ENCODE results near the gene PHF13.

Gene PHF13

DNA sequence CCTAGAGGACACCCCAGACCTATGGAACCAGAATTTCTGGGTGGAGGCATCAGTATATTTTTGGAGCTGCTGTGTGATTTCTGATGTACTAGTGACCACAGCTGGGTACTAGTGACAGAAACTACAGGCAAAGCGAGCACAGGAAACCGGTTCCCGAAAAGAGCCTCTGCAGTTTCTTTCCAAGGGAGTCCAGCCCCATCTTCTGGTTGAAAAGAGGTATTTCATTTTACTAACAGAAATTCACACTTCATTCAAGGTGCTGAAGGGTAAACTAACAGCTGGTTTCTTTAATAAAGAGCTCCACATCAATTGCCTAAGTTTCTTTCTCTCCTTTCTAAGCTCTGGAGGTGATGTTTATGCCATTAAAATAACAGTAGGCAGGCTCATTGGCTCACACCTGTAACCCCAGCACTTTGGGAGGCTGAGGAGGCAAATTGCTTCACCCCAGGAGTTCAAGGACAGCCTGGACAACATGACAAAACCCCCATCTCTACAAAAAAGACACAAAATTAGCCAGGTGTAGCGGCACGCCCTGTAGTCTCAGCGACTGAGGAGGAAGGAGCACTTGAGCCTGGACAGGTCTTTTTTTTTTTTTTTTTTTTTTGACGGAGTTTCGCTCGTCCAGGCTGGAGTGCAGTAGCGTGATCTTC lies 33.1 kb downstream of the PHF13 start:
- DNase-seq (ENCODE audit: low spot score): peak; percentile 71
- in situ Hi-C loops (cut with MboI; ENCODE audit: low sequenced_read_pairs, unreplicated experiment): no loop called here
- TF ChIP-seq, protein P1, sequence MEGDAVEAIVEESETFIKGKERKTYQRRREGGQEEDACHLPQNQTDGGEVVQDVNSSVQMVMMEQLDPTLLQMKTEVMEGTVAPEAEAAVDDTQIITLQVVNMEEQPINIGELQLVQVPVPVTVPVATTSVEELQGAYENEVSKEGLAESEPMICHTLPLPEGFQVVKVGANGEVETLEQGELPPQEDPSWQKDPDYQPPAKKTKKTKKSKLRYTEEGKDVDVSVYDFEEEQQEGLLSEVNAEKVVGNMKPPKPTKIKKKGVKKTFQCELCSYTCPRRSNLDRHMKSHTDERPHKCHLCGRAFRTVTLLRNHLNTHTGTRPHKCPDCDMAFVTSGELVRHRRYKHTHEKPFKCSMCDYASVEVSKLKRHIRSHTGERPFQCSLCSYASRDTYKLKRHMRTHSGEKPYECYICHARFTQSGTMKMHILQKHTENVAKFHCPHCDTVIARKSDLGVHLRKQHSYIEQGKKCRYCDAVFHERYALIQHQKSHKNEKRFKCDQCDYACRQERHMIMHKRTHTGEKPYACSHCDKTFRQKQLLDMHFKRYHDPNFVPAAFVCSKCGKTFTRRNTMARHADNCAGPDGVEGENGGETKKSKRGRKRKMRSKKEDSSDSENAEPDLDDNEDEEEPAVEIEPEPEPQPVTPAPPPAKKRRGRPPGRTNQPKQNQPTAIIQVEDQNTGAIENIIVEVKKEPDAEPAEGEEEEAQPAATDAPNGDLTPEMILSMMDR (IDR thresholded peaks at IDR 0.05; ENCODE audit: borderline replicate concordance, control extremely low read depth, extremely low read depth, insufficient read depth, missing control alignments): peak; percentile 29

DNA sequence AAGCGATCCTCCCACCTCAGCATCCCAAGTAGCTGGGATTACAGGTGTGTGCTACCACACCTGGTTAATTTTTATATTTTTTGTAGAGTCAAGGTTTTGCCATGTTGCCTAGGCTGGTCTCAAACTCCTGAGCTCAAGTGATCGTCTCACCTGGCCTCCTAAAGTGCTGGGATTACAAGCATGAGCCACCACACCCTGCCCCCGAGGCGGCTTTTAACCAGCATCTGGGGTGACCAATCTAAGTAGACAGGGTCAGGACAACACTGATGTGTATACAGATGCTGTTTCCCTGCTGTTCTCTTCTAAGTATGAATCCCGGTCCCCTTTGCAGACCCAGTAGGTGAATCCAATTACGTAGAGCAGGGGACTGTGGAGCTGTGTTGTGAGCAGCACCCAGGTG lies 35.0 kb downstream of the PHF13 start:
- in situ Hi-C loops (cut with MboI; ENCODE audit: low sequenced_read_pairs, unreplicated experiment): no loop called here
- no peak for DNase-seq (ENCODE audit: low spot score)

DNA sequence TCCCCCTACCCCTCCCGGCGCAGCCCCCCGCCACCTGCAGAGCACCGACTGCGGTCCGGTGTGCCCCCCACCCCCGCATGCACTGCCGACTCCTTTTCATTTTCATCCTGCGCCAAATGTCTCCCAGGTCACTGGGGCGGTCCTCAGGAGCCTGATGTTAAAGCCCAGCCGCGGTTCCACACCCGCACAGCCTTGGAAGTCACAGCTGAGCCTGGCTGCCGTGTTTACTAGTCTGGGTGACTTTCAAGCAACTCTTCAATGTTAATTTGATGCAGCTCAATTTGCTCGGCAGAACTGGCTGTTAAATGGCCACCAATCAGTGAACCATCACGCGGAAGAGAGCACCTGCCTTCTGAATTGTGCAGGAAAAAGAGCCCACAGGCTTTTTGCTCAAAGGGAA lies 38.4 kb downstream of the PHF13 start:
- in situ Hi-C loops (cut with MboI; ENCODE audit: low sequenced_read_pairs, unreplicated experiment): no loop called here
- DNase-seq (ENCODE audit: low spot score): no peak
- TF ChIP-seq, protein P1 (IDR thresholded peaks at IDR 0.05; ENCODE audit: borderline replicate concordance, control extremely low read depth, extremely low read depth, insufficient read depth, missing control alignments): no peak

More for the DNA sequence above, 35.0 kb downstream of the PHF13 start:
- TF ChIP-seq, protein P1 (IDR thresholded peaks at IDR 0.05; ENCODE audit: borderline replicate concordance, control extremely low read depth, extremely low read depth, insufficient read depth, missing control alignments): no peak

DNA sequence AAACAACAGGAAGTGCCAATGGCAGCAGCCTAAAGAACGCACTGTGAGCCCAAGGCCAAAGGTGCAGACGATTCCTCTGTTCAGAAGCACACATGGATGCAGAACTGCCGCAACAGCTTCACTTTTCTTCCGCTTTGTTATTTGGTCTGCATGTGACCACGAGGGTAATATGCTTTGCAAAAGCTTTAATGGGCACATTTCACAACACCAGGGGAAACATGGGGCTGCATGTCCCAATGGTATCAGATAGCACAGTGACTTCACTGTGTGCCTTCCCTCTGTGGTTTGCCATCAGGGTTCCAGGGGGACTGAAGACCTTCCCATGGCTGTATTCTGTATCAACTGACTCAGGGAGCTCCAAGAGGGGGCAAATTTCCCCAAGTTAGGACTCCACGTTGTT lies 39.5 kb downstream of the PHF13 start:
- TF ChIP-seq, protein P1 (IDR thresholded peaks at IDR 0.05; ENCODE audit: borderline replicate concordance, control extremely low read depth, extremely low read depth, insufficient read depth, missing control alignments): no peak
- in situ Hi-C loops (cut with MboI; ENCODE audit: low sequenced_read_pairs, unreplicated experiment): no loop called here
- no peak for DNase-seq (ENCODE audit: low spot score)

DNA sequence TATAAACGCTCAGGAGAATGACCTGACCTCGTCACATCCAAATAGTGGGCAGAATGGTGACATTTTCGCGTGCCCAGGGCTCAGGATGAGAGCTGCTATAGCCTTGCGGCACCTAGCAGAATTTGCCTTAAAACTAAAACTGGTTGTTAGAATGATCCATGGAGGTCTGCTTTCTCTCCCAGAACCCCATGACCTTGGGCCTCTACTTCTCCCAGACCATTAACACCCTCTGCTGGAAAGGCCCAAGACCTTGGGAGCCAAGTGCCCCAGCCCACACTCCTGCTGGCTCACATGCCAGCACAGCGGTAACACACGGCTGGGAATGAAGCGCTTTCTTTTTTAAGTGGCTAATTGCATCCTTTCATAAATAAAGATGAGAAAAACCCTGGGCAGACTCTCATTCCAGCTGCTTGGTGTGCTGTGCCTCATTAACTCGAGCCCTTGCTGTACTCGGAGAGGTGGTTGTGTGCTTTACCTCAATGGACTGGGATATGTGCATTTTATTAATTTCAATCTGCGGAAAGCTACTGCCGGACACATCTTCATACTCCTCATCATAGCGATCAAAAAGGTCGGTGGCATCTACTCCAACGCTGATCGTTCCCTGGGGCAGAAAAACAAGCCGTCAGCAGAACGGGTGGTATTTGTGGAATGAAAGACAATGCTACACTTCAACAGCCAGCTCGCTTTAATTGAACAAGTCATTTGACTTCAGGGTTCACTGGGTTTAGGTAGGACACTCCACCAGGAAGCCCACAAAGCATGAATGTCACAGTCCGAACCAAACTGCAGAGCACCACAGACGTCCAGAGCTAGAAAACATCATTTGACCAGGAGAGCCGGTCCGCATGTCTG lies 40.1 kb downstream of the PHF13 start:
- in situ Hi-C loops (cut with MboI; ENCODE audit: low sequenced_read_pairs, unreplicated experiment): no loop called here
- DNase-seq (ENCODE audit: low spot score): no peak
- TF ChIP-seq, protein P1 (IDR thresholded peaks at IDR 0.05; ENCODE audit: borderline replicate concordance, control extremely low read depth, extremely low read depth, insufficient read depth, missing control alignments): no peak

DNA sequence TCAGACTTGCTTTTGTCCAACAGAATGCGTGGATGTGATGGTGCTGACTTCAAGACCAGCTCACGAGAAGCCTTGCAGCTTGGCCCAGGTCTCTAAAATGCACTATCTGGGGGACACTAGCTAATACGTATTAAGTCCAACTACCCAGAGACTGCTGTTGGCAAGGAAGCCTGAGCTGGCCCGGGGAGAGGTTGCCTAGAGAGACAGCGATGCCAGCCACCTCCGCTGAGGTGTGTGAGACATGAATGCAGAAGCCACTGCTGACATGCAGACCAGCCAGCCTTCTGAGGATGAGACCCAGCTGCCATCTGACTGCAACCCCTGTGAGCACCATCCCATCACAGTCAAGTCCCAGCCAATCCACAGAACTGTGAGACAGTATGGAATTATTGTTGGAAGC lies 43.6 kb downstream of the PHF13 start:
- no peak for DNase-seq (ENCODE audit: low spot score)
- TF ChIP-seq, protein P1 (IDR thresholded peaks at IDR 0.05; ENCODE audit: borderline replicate concordance, control extremely low read depth, extremely low read depth, insufficient read depth, missing control alignments): no peak
- in situ Hi-C loops (cut with MboI; ENCODE audit: low sequenced_read_pairs, unreplicated experiment): no loop called here
